Stimulated activated naive CD4-positive, alpha-beta T cell (primary cell): ENCODE results near the gene ACVR1C.

ENCODE experiments used
- DNase-seq, 6 experiments: peaks; one replicate each; lab custom pipeline; 2025; lab: John Stamatoyannopoulos, UW

Gene ACVR1C

GRCh38 chr2:157628477-157629415 is at the start of gene ACVR1C:
Gene ACVR1C (minus strand): TSS chr2:157628864. CDS start chr2:157628644, 220 bp downstream.
- peak; percentile 66 to 82 (median 69) for DNase-seq

- DNase-seq: no peak
Observed at GRCh38 chr2:157677941-157678340, 49.3 kb upstream of the ACVR1C start.

- DNase-seq: no peak
Observed at GRCh38 chr2:157672129-157672528, 43.5 kb upstream of the ACVR1C start.

- DNase-seq: no peak
Observed at GRCh38 chr2:157662401-157662800, 33.7 kb upstream of the ACVR1C start.

GRCh38 chr2:157661776-157662175 is 33.1 kb upstream of the ACVR1C start:
- no peak for DNase-seq

- DNase-seq: no peak
Observed at GRCh38 chr2:157657858-157658257, 29.2 kb upstream of the ACVR1C start.

- DNase-seq: no peak
Observed at GRCh38 chr2:157657101-157657500, 28.4 kb upstream of the ACVR1C start.

GRCh38 chr2:157644776-157645175 is 16.1 kb upstream of the ACVR1C start:
- no peak for DNase-seq

GRCh38 chr2:157631861-157632260 is 3.2 kb upstream of the ACVR1C start:
- no peak for DNase-seq

- DNase-seq: peak; percentile 38 to 66 (median 48)
Observed at GRCh38 chr2:157627594-157628476, 829 bp downstream of the ACVR1C start.

- peak in 4 of 6 experiments; percentile 1 to 43 (median 17) for DNase-seq
Observed at GRCh38 chr2:157625296-157625695, 3.4 kb downstream of the ACVR1C start.

GRCh38 chr2:157620956-157621355 is 7.7 kb downstream of the ACVR1C start:
- DNase-seq: no peak

- no peak for DNase-seq
Observed at GRCh38 chr2:157611726-157612125, 16.9 kb downstream of the ACVR1C start.

- no peak for DNase-seq
Observed at GRCh38 chr2:157611110-157611509, 17.6 kb downstream of the ACVR1C start.

- no peak for DNase-seq
Observed at GRCh38 chr2:157606534-157606933, 22.1 kb downstream of the ACVR1C start.

- no peak for DNase-seq
Observed at GRCh38 chr2:157603198-157603597, 25.5 kb downstream of the ACVR1C start.

GRCh38 chr2:157601807-157602206 is 26.9 kb downstream of the ACVR1C start:
- DNase-seq: no peak

GRCh38 chr2:157596992-157597681 is 31.5 kb downstream of the ACVR1C start:
- DNase-seq: peak; percentile 10 to 50 (median 42)

GRCh38 chr2:157593411-157593810 is 35.3 kb downstream of the ACVR1C start:
- no peak for DNase-seq

- DNase-seq: no peak
Observed at GRCh38 chr2:157592948-157593347, 35.7 kb downstream of the ACVR1C start.

- no peak for DNase-seq
Observed at GRCh38 chr2:157592374-157592773, 36.3 kb downstream of the ACVR1C start.

- no peak for DNase-seq
Observed at GRCh38 chr2:157587576-157587975, 41.1 kb downstream of the ACVR1C start.
